HEK293 (cell line): ENCODE measurements around the gene PIK3R4.

Experiments used
- CTCF ChIA-PET: fragments of 350-600 bp; formaldehyde crosslinking; extraction: SDS; loops from one replicate; lab custom pipeline; 2021; ENCODE audit warnings: antibody characterized with exemption; lab: Yijun Ruan, JAX
- POLR2A ChIA-PET: fragments of 300-600 bp; formaldehyde crosslinking; extraction: SDS; loops from one replicate; lab custom pipeline; 2020; ENCODE audit warnings: antibody characterized with exemption, inconsistent platforms; lab: Yijun Ruan, JAX
- H3K27ac ChIP-seq: fragments of 200-500 bp; sonication (Bioruptor generic); 2 replicates; pipeline ENCODE4 v1.5.1; 2014; ENCODE audit warnings: low read depth, low read length, control low read depth, inconsistent platforms; ENCODE audit errors: extremely low read depth
- H3K36me3 ChIP-seq, 2 experiments: fragments of 200-500 bp in 1 of 2; sonication (Bioruptor generic) in 1 of 2; 1 replicate in 1 of 2; 2 replicates in 1 of 2; pipeline ENCODE4 v1.5.1; 2014 to 2017; ENCODE audit warnings: inconsistent platforms in 2 of 2, low read length in 2 of 2; ENCODE audit not compliant: control insufficient read depth in 2 of 2, insufficient read depth in 1 of 2
- H3K4me1 ChIP-seq: fragments of 200-500 bp; sonication (Bioruptor generic); 2 replicates; pipeline ENCODE4 v1.5.1; 2014; ENCODE audit warnings: mild to moderate bottlenecking, low read length, inconsistent platforms; ENCODE audit not compliant: control insufficient read depth, insufficient read depth
- H3K4me3 ChIP-seq: 2 replicates; pipeline ENCODE4 v1.5.1; 2011; ENCODE audit warnings: low read depth, mild to moderate bottlenecking, control low read depth, low read length, moderate library complexity
- H3K9me3 ChIP-seq: fragments of 200-500 bp; sonication (Bioruptor generic); 2 replicates; pipeline ENCODE4 v1.5.1; 2014; ENCODE audit warnings: low read depth, low read length, inconsistent platforms; ENCODE audit not compliant: control insufficient read depth, insufficient read depth
- CTCF ChIP-seq: fragments of 450-650 bp; formaldehyde crosslinking; IDR thresholded peaks from 2 replicates; pipeline ENCODE4 v1.5.1; 2016; ENCODE audit warnings: missing biosample characterization, missing genetic modification characterization
- EGR2 ChIP-seq: fragments of 450-650 bp; formaldehyde crosslinking; IDR thresholded peaks from 2 replicates; pipeline ENCODE4 v1.5.1; 2016; ENCODE audit warnings: low read depth, missing biosample characterization, missing genetic modification characterization
- GLIS1 ChIP-seq: fragments of 450-650 bp; formaldehyde crosslinking; IDR thresholded peaks from 2 replicates; pipeline ENCODE4 v1.5.1; 2016; ENCODE audit warnings: missing biosample characterization, missing genetic modification characterization
- IKZF3 ChIP-seq: fragments of 450-650 bp; IDR thresholded peaks from 2 replicates; pipeline ENCODE4 v1.5.0; 2018; ENCODE audit warnings: missing biosample characterization, mild to moderate bottlenecking, missing genetic modification characterization, moderate library complexity
- MYNN ChIP-seq: fragments of 450-650 bp; formaldehyde crosslinking; IDR thresholded peaks from 2 replicates; pipeline ENCODE4 v1.5.1; 2016; ENCODE audit warnings: missing biosample characterization, missing genetic modification characterization, borderline replicate concordance
- OVOL3 ChIP-seq: fragments of 450-650 bp; formaldehyde crosslinking; IDR thresholded peaks from 2 replicates; pipeline ENCODE4 v1.5.1; 2016; ENCODE audit warnings: missing biosample characterization, missing genetic modification characterization
- PRDM1 ChIP-seq: fragments of 450-650 bp; formaldehyde crosslinking; IDR thresholded peaks from 2 replicates; pipeline ENCODE4; 2016; ENCODE audit warnings: missing biosample characterization, missing genetic modification characterization
- SP7 ChIP-seq: fragments of 450-650 bp; formaldehyde crosslinking; IDR thresholded peaks from 2 replicates; pipeline ENCODE4 v1.5.1; 2016; ENCODE audit warnings: missing biosample characterization, missing genetic modification characterization
- TCF7L2 ChIP-seq: IDR thresholded peaks from 2 replicates; pipeline ENCODE4 v1.6.1; 2011; ENCODE audit warnings: low read depth, mild to moderate bottlenecking, inconsistent platforms, low read length, moderate library complexity, borderline replicate concordance
- TSHZ1 ChIP-seq: fragments of 450-650 bp; formaldehyde crosslinking; IDR thresholded peaks from 2 replicates; pipeline ENCODE4 v1.5.1; 2016; ENCODE audit warnings: missing biosample characterization, missing genetic modification characterization, borderline replicate concordance
- ZEB2 ChIP-seq: fragments of 450-650 bp; formaldehyde crosslinking; IDR thresholded peaks from 2 replicates; pipeline ENCODE4 v1.5.1; 2016; ENCODE audit warnings: missing biosample characterization, missing genetic modification characterization
- ZNF10 ChIP-seq: fragments of 450-650 bp; formaldehyde crosslinking; IDR thresholded peaks from 2 replicates; pipeline ENCODE4 v1.5.1; 2017; ENCODE audit warnings: missing biosample characterization, missing genetic modification characterization
- ZNF155 ChIP-seq: fragments of 450-650 bp; formaldehyde crosslinking; IDR thresholded peaks from 2 replicates; pipeline ENCODE4 v1.5.1; 2016; ENCODE audit warnings: missing biosample characterization, missing genetic modification characterization
- ZNF184 ChIP-seq: fragments of 450-650 bp; IDR thresholded peaks from 2 replicates; pipeline ENCODE4 v1.5.1; 2018; ENCODE audit warnings: missing biosample characterization, mild to moderate bottlenecking, missing genetic modification characterization
- ZNF19 ChIP-seq: fragments of 450-650 bp; formaldehyde crosslinking; IDR thresholded peaks from 2 replicates; pipeline ENCODE4; 2016; ENCODE audit warnings: missing biosample characterization, missing genetic modification characterization, low read depth
- ZNF211 ChIP-seq: fragments of 450-650 bp; formaldehyde crosslinking; IDR thresholded peaks from 2 replicates; pipeline ENCODE4 v1.5.1; 2016; ENCODE audit warnings: low read depth, missing biosample characterization, missing genetic modification characterization
- ZNF24 ChIP-seq: fragments of 450-650 bp; formaldehyde crosslinking; IDR thresholded peaks from 2 replicates; pipeline ENCODE4 v1.5.1; 2016; ENCODE audit warnings: missing biosample characterization, missing genetic modification characterization
- ZNF433 ChIP-seq: fragments of 450-650 bp; formaldehyde crosslinking; IDR thresholded peaks from 2 replicates; pipeline ENCODE4 v1.5.1; 2016; ENCODE audit warnings: missing biosample characterization, missing genetic modification characterization, low read depth
- ZNF548 ChIP-seq: fragments of 450-650 bp; formaldehyde crosslinking; IDR thresholded peaks from 2 replicates; pipeline ENCODE4 v1.5.1; 2016; ENCODE audit warnings: missing biosample characterization, missing genetic modification characterization
- ZNF561 ChIP-seq: fragments of 450-650 bp; IDR thresholded peaks from 2 replicates; pipeline ENCODE4 v1.5.1; 2018; ENCODE audit warnings: missing biosample characterization, missing genetic modification characterization, borderline replicate concordance
- ZNF600 ChIP-seq: fragments of 450-650 bp; formaldehyde crosslinking; IDR thresholded peaks from 2 replicates; pipeline ENCODE4 v1.5.1; 2016; ENCODE audit warnings: missing biosample characterization, missing genetic modification characterization
- ZNF629 ChIP-seq: fragments of 450-650 bp; formaldehyde crosslinking; IDR thresholded peaks from 2 replicates; pipeline ENCODE4 v1.5.1; 2017; ENCODE audit warnings: missing biosample characterization, missing genetic modification characterization
- ZNF692 ChIP-seq: fragments of 450-650 bp; formaldehyde crosslinking; IDR thresholded peaks from 2 replicates; pipeline ENCODE4 v1.5.1; 2016; ENCODE audit warnings: missing biosample characterization, missing genetic modification characterization
- ZNF791 ChIP-seq: fragments of 450-650 bp; formaldehyde crosslinking; IDR thresholded peaks from 2 replicates; pipeline ENCODE4 v1.5.1; 2016; ENCODE audit warnings: missing biosample characterization, missing genetic modification characterization
- ZNF792 ChIP-seq: fragments of 450-650 bp; formaldehyde crosslinking; IDR thresholded peaks from 2 replicates; pipeline ENCODE4 v1.5.1; 2016; ENCODE audit warnings: missing biosample characterization, missing genetic modification characterization
- TF ChIP-seq, protein P1 (sequence below): fragments of 450-650 bp; formaldehyde crosslinking; IDR thresholded peaks from 2 replicates; pipeline ENCODE4 v1.5.1; 2016; ENCODE audit warnings: missing biosample characterization, missing genetic modification characterization
- TF ChIP-seq, protein P2 (sequence below): fragments of 450-650 bp; formaldehyde crosslinking; IDR thresholded peaks from 2 replicates; pipeline ENCODE4 v1.5.1; 2016; ENCODE audit warnings: missing biosample characterization, missing genetic modification characterization

The PIK3R4 gene

GRCh38 chr3:130658678-130659077, 88.0 kb downstream of the PIK3R4 start:
- Histone ChIP-seq H3K4me1 (peaks cover 8% of the 10 kb centered on the region), H3K9me3 (no peaks in the 10 kb centered on the region), H3K4me3 (no peak overlapping the region), H3K27ac (no peak overlapping the region; the same call in 1 of the 2 replicates), H3K36me3 (peaks cover 0 to 4% of the 10 kb centered on the region in 2 experiments; a peak in 1 of 3 replicates)
- POLR2A ChIA-PET: no interaction called here
- CTCF ChIA-PET: no interaction called here
- TF ChIP-seq EGR2 (tag by site-specific recombination) (no peak), ZNF211 (tag by site-specific recombination) (no peak), ZNF19 (tag by site-specific recombination) (no peak), ZNF561 (tag by site-specific recombination) (peak; percentile 86; the same call in 1 of the 2 replicates), SP7 (tag by site-specific recombination) (0 out of 2 replicates have a peak, but pooled peaks have one; percentile 54), ZNF24 (tag by site-specific recombination) (0 out of 2 replicates have a peak, but pooled peaks have one; percentile 36), OVOL3 (tag by site-specific recombination) (no peak), IKZF3 (tag by site-specific recombination) (peak; percentile 67; the same call in 1 of the 2 replicates), PRDM1 (tag by site-specific recombination) (peak; percentile 54; the same call in 1 of the 2 replicates), MYNN (tag by site-specific recombination) (no peak), TCF7L2 (no peak), ZNF10 (tag by site-specific recombination) (peak; percentile 96), ZNF600 (tag by site-specific recombination) (peak; percentile 61; the same call in 1 of the 2 replicates), ZNF548 (tag by site-specific recombination) (no peak), ZNF692 (peak; percentile 97), GLIS1 (tag by site-specific recombination) (peak; percentile 98), ZNF791 (tag by site-specific recombination) (no peak), ZNF155 (no peak), CTCF (tag by site-specific recombination) (no peak), ZNF792 (no peak), ZEB2 (tag by site-specific recombination) (peak; percentile 52; the same call in 1 of the 2 replicates), ZNF433 (tag by site-specific recombination) (no peak), TSHZ1 (tag by site-specific recombination) (no peak), ZNF184 (tag by site-specific recombination) (peak; percentile 32; the same call in 1 of the 2 replicates), ZNF629 (tag by site-specific recombination) (peak; percentile 53)
- TF ChIP-seq, protein P1, sequence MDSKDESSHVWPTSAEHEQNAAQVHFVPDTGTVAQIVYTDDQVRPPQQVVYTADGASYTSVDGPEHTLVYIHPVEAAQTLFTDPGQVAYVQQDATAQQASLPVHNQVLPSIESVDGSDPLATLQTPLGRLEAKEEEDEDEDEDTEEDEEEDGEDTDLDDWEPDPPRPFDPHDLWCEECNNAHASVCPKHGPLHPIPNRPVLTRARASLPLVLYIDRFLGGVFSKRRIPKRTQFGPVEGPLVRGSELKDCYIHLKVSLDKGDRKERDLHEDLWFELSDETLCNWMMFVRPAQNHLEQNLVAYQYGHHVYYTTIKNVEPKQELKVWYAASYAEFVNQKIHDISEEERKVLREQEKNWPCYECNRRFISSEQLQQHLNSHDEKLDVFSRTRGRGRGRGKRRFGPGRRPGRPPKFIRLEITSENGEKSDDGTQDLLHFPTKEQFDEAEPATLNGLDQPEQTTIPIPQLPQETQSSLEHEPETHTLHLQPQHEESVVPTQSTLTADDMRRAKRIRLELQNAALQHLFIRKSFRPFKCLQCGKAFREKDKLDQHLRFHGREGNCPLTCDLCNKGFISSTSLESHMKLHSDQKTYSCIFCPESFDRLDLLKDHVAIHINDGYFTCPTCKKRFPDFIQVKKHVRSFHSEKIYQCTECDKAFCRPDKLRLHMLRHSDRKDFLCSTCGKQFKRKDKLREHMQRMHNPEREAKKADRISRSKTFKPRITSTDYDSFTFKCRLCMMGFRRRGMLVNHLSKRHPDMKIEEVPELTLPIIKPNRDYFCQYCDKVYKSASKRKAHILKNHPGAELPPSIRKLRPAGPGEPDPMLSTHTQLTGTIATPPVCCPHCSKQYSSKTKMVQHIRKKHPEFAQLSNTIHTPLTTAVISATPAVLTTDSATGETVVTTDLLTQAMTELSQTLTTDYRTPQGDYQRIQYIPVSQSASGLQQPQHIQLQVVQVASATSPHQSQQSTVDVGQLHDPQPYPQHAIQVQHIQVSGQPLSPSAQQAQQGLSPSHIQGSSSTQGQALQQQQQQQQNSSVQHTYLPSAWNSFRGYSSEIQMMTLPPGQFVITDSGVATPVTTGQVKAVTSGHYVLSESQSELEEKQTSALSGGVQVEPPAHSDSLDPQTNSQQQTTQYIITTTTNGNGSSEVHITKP (tag by site-specific recombination): peak; percentile 99
- TF ChIP-seq, protein P2, sequence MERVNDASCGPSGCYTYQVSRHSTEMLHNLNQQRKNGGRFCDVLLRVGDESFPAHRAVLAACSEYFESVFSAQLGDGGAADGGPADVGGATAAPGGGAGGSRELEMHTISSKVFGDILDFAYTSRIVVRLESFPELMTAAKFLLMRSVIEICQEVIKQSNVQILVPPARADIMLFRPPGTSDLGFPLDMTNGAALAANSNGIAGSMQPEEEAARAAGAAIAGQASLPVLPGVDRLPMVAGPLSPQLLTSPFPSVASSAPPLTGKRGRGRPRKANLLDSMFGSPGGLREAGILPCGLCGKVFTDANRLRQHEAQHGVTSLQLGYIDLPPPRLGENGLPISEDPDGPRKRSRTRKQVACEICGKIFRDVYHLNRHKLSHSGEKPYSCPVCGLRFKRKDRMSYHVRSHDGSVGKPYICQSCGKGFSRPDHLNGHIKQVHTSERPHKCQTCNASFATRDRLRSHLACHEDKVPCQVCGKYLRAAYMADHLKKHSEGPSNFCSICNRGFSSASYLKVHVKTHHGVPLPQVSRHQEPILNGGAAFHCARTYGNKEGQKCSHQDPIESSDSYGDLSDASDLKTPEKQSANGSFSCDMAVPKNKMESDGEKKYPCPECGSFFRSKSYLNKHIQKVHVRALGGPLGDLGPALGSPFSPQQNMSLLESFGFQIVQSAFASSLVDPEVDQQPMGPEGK: peak; percentile 55
